HG02571 (cell line): Measurements from ENCODE around the gene PRRG2.

Experiments
- ATAC-seq: cut with Tn5 transposase; IDR thresholded peaks from one replicate; pipeline ENCODE4 v1.9.1; 2021; ENCODE audit warnings: mild to moderate bottlenecking, moderate library complexity; ENCODE audit not compliant: unreplicated experiment

PRRG2 gene

GRCh38 chr19:49585023-49585422 is 3.9 kb downstream of the PRRG2 start:
- no peak for ATAC-seq

- ATAC-seq: no peak
Observed at GRCh38 chr19:49587227-49587626, 6.1 kb downstream of the PRRG2 start.

- no peak for ATAC-seq
Observed at GRCh38 chr19:49588365-49589122, 7.4 kb downstream of the PRRG2 start.

GRCh38 chr19:49589502-49589905 is 8.4 kb downstream of the PRRG2 start:
- ATAC-seq: no peak

- ATAC-seq: peak; percentile 42
Observed at GRCh38 chr19:49590071-49590970, 9.2 kb downstream of the PRRG2 start.

- ATAC-seq: no peak
Observed at GRCh38 chr19:49590971-49591730, 10.0 kb downstream of the PRRG2 start, which contains the start of gene PRR12. Gene PRR12, plus strand, starts transcription at chr19:49591182. Its CDS starts 473 bp downstream, at chr19:49591655.

- ATAC-seq: no peak
Observed at GRCh38 chr19:49591731-49592485, 10.8 kb downstream of the PRRG2 start.

GRCh38 chr19:49592486-49593232 is 11.5 kb downstream of the PRRG2 start:
- no peak for ATAC-seq

- ATAC-seq: peak; percentile 48
Observed at GRCh38 chr19:49593233-49594113, 12.4 kb downstream of the PRRG2 start.

GRCh38 chr19:49594157-49594992 is 13.3 kb downstream of the PRRG2 start:
- no peak for ATAC-seq

GRCh38 chr19:49594993-49595818 is 14.1 kb downstream of the PRRG2 start:
- ATAC-seq: no peak

GRCh38 chr19:49595819-49596404 is 14.8 kb downstream of the PRRG2 start:
- no peak for ATAC-seq

GRCh38 chr19:49596407-49596806 is 15.3 kb downstream of the PRRG2 start:
- no peak for ATAC-seq

- no peak for ATAC-seq
Observed at GRCh38 chr19:49596954-49597702, 16.0 kb downstream of the PRRG2 start.

GRCh38 chr19:49597703-49597974 is 16.5 kb downstream of the PRRG2 start:
- no peak for ATAC-seq
